Activated CD4-positive, alpha-beta memory T cell treated with anti-CD3 and anti-CD28 coated beads, Interleukin-2, amount 10 ng/mL, durations not matched to agents 7 days and 5 days (primary cell): ENCODE data around the gene PSMD12. TPM values are rescaled to one million over a fixed set of nuclear protein-coding genes. Genes with fewer than 3 reads are reported as not detected.
A peak's percentile ranks its signal among the peaks of the same experiment; 100 is the strongest.

Source experiments
- CTCF ChIA-PET: fragments of 350-600 bp; sonication (Branson Sonifier 250); formaldehyde crosslinking; loops from one replicate; lab custom pipeline; 2021; ENCODE audit warnings: antibody characterized with exemption, inconsistent platforms; lab: Charles Lee
- POLR2A ChIA-PET: fragments of 350-600 bp; sonication (Branson Sonifier 250); formaldehyde crosslinking; loops from one replicate; lab custom pipeline; 2021; ENCODE audit warnings: antibody characterized with exemption; lab: Charles Lee
- DNase-seq: peaks from one replicate; pipeline ENCODE4 v3.0.0-alpha.2; 2020
- H3K27ac Mint-ChIP-seq: one replicate; pipeline ENCODE4 v1.8.0; 2021; ENCODE audit warnings: mild to moderate bottlenecking, mixed read lengths
- H3K27me3 Mint-ChIP-seq: one replicate; pipeline ENCODE4 v1.8.0; 2021; ENCODE audit warnings: mixed read lengths
- H3K36me3 Mint-ChIP-seq: one replicate; pipeline ENCODE4 v1.8.0; 2021; ENCODE audit warnings: low read depth, mixed read lengths
- H3K4me1 Mint-ChIP-seq: one replicate; pipeline ENCODE4 v1.8.0; 2021; ENCODE audit warnings: mixed read lengths
- H3K4me3 Mint-ChIP-seq: one replicate; pipeline ENCODE4 v1.8.0; 2021; ENCODE audit warnings: mild to moderate bottlenecking, mixed read lengths
- H3K9me3 Mint-ChIP-seq: one replicate; pipeline ENCODE4 v1.8.0; 2021; ENCODE audit warnings: mixed read lengths
- total RNA-seq, 2 experiments: library from RNA; stranded (reverse); gene quantifications; one replicate each; pipeline ENCODE4 v1.2.3, GENCODE V29; 2021

PSMD12 gene
- total RNA-seq, 2 experiments from 2014 or later = 49.3 to 50.0 TPM

- peak overlapping the region; percentile 99 for H3K4me3 Mint-ChIP-seq
- CTCF ChIA-PET = interaction anchor here (0.6 to 10.2 kb wide), 5 partner anchors 9 to 352 kb away, joined by 3 to 72 read pairs (median 3); partner anchors contain the start of genes NOL11 and PITPNC1
- peaks cover 34% of the 10 kb centered on the region for H3K36me3 Mint-ChIP-seq
- peaks cover 56% of the 10 kb centered on the region for H3K4me1 Mint-ChIP-seq
- POLR2A ChIA-PET = interaction anchor here (0.6 to 5.9 kb wide), 18 partner anchors 9 to 893 kb away, joined by 3 to 76 read pairs (median 4); partner anchors contain the start of genes HELZ, NOL11 and PITPNC1
- peak overlapping the region; percentile 96 for H3K27ac Mint-ChIP-seq
- DNase-seq = no peak
- H3K9me3 Mint-ChIP-seq = no peaks in the 10 kb centered on the region
- H3K27me3 Mint-ChIP-seq = peaks cover 2% of the 10 kb centered on the region
Observed at GRCh38 chr17:67365738-67366192, 612 bp downstream of the PSMD12 start.

GRCh38 chr17:67364847-67365737 is 1.3 kb downstream of the PSMD12 start:
- peak overlapping the region; percentile 96 for H3K27ac Mint-ChIP-seq
- DNase-seq = no peak
- peaks cover 41% of the 10 kb centered on the region for H3K36me3 Mint-ChIP-seq
- no peaks in the 10 kb centered on the region for H3K27me3 Mint-ChIP-seq
- H3K9me3 Mint-ChIP-seq = no peaks in the 10 kb centered on the region
- peaks cover 63% of the 10 kb centered on the region for H3K4me1 Mint-ChIP-seq
- ChIA-PET CTCF (interaction anchor here (0.6 to 10.2 kb wide), 7 partner anchors 8 to 353 kb away, joined by 3 to 72 read pairs (median 3); partner anchors contain the start of genes NOL11 and PITPNC1), POLR2A (interaction anchor here (0.6 to 5.9 kb wide), 19 partner anchors 8 to 894 kb away, joined by 3 to 76 read pairs (median 5); partner anchors contain the start of genes HELZ, NOL11 and PITPNC1)
- H3K4me3 Mint-ChIP-seq = peak overlapping the region; percentile 99

GRCh38 chr17:67362173-67362572 is 4.2 kb downstream of the PSMD12 start:
- Mint-ChIP-seq H3K4me3 (no peak overlapping the region), H3K4me1 (peaks cover 79% of the 10 kb centered on the region), H3K27ac (peak overlapping the region; percentile 52), H3K36me3 (peaks cover 55% of the 10 kb centered on the region), H3K9me3 (no peaks in the 10 kb centered on the region), H3K27me3 (no peaks in the 10 kb centered on the region)
- ChIA-PET CTCF (interaction anchor here (1.8 to 10.2 kb wide), 2 partner anchors 15 to 113 kb away, joined by 6 to 72 read pairs; partner anchors contain the start of gene PITPNC1), POLR2A (interaction anchor here (1.4 to 5.9 kb wide), 3 partner anchors 15 to 355 kb away, joined by 3 to 76 read pairs (median 4); partner anchors contain the start of gene PITPNC1)
- no peak for DNase-seq

GRCh38 chr17:67360880-67361279 is 5.5 kb downstream of the PSMD12 start:
- Mint-ChIP-seq H3K36me3 (peaks cover 60% of the 10 kb centered on the region), H3K4me1 (peaks cover 72% of the 10 kb centered on the region), H3K9me3 (no peaks in the 10 kb centered on the region), H3K4me3 (no peak overlapping the region), H3K27ac (peak overlapping the region; percentile 65), H3K27me3 (no peaks in the 10 kb centered on the region)
- no peak for DNase-seq
- POLR2A ChIA-PET = interaction anchor here (2.1 kb wide), 1 partner anchor 16 kb away, joined by 18 read pairs; the partner anchor contains the start of gene PITPNC1
- CTCF ChIA-PET = interaction anchor here (1.8 to 10.2 kb wide), 2 partner anchors 16 to 114 kb away, joined by 6 to 72 read pairs; partner anchors contain the start of gene PITPNC1

- H3K36me3 Mint-ChIP-seq = peaks cover 60% of the 10 kb centered on the region
- peak overlapping the region; percentile 15 for H3K4me3 Mint-ChIP-seq
- POLR2A ChIA-PET = interaction anchor here (0.6 to 2.1 kb wide), 5 partner anchors 16 to 348 kb away, joined by 3 to 18 read pairs (median 3); partner anchors contain the start of gene PITPNC1
- DNase-seq = peak; percentile 67
- CTCF ChIA-PET = interaction anchor here (0.9 to 10.2 kb wide), 7 partner anchors 9 to 115 kb away, joined by 3 to 72 read pairs (median 7); partner anchors contain the start of gene PITPNC1
- H3K27me3 Mint-ChIP-seq = no peaks in the 10 kb centered on the region
- H3K27ac Mint-ChIP-seq = peak overlapping the region; percentile 65
- peaks cover 68% of the 10 kb centered on the region for H3K4me1 Mint-ChIP-seq
- H3K9me3 Mint-ChIP-seq = no peaks in the 10 kb centered on the region
Observed at GRCh38 chr17:67359960-67360791, 6.2 kb downstream of the PSMD12 start.

- peaks cover 56% of the 10 kb centered on the region for H3K4me1 Mint-ChIP-seq
Observed at GRCh38 chr17:67358612-67359011, 7.8 kb downstream of the PSMD12 start.

GRCh38 chr17:67353929-67354574 is 12.3 kb downstream of the PSMD12 start:
- CTCF ChIA-PET = no interaction called here
- Mint-ChIP-seq H3K27me3 (no peaks in the 10 kb centered on the region), H3K36me3 (peaks cover 64% of the 10 kb centered on the region), H3K9me3 (no peaks in the 10 kb centered on the region), H3K4me3 (no peak overlapping the region), H3K27ac (no peak overlapping the region), H3K4me1 (peaks cover 15% of the 10 kb centered on the region)
- no peak for DNase-seq
- POLR2A ChIA-PET = interaction anchor here (1.3 to 2.1 kb wide), 2 partner anchors 11 to 12 kb away, joined by 5 to 7 read pairs; no protein-coding TSS in a partner anchor

More at GRCh38 chr17:67358612-67359011, 7.8 kb downstream of the PSMD12 start:
- ChIA-PET CTCF (interaction anchor here (0.6 to 4.8 kb wide), 7 partner anchors 15 to 880 kb away, joined by 3 to 30 read pairs (median 4); partner anchors contain the start of gene PITPNC1), POLR2A (interaction anchor here (1.1 to 1.6 kb wide), 2 partner anchors 24 to 290 kb away, joined by 3 read pairs; no protein-coding TSS in a partner anchor)
- H3K9me3 Mint-ChIP-seq = no peaks in the 10 kb centered on the region
- peak overlapping the region; percentile 69 for H3K27ac Mint-ChIP-seq
- H3K4me3 Mint-ChIP-seq = no peak overlapping the region
- no peaks in the 10 kb centered on the region for H3K27me3 Mint-ChIP-seq
- peaks cover 63% of the 10 kb centered on the region for H3K36me3 Mint-ChIP-seq
- no peak for DNase-seq

GRCh38 chr17:67353161-67353560 is 13.2 kb downstream of the PSMD12 start:
- no peaks in the 10 kb centered on the region for H3K9me3 Mint-ChIP-seq
- ChIA-PET CTCF (interaction anchor here (1.3 kb wide), 1 partner anchor 129 kb away, joined by 3 read pairs; no protein-coding TSS in a partner anchor), POLR2A (interaction anchor here (2.1 kb wide), 1 partner anchor 11 kb away, joined by 7 read pairs; no protein-coding TSS in a partner anchor)
- no peak overlapping the region for H3K27ac Mint-ChIP-seq
- no peak for DNase-seq
- H3K27me3 Mint-ChIP-seq = no peaks in the 10 kb centered on the region
- no peak overlapping the region for H3K4me3 Mint-ChIP-seq
- peaks cover 8% of the 10 kb centered on the region for H3K4me1 Mint-ChIP-seq
- H3K36me3 Mint-ChIP-seq = peaks cover 68% of the 10 kb centered on the region

- DNase-seq = no peak
- CTCF ChIA-PET = no interaction called here
- H3K36me3 Mint-ChIP-seq = peaks cover 78% of the 10 kb centered on the region
Observed at GRCh38 chr17:67349420-67349819, 17.0 kb downstream of the PSMD12 start.

GRCh38 chr17:67347826-67348225 is 18.6 kb downstream of the PSMD12 start:
- H3K4me3 Mint-ChIP-seq = no peak overlapping the region
- H3K27ac Mint-ChIP-seq = no peak overlapping the region
- peaks cover 78% of the 10 kb centered on the region for H3K36me3 Mint-ChIP-seq
- no peak for DNase-seq
- H3K9me3 Mint-ChIP-seq = no peaks in the 10 kb centered on the region
- H3K4me1 Mint-ChIP-seq = peaks cover 2% of the 10 kb centered on the region
- H3K27me3 Mint-ChIP-seq = no peaks in the 10 kb centered on the region
- ChIA-PET CTCF (interaction anchor here (0.6 kb wide), 1 partner anchor 260 kb away, joined by 3 read pairs; no protein-coding TSS in a partner anchor), POLR2A (interaction anchor here (1.0 kb wide), 1 partner anchor 9 kb away, joined by 3 read pairs; no protein-coding TSS in a partner anchor)

More at GRCh38 chr17:67349420-67349819, 17.0 kb downstream of the PSMD12 start:
- H3K9me3 Mint-ChIP-seq = no peaks in the 10 kb centered on the region
- no peak overlapping the region for H3K4me3 Mint-ChIP-seq
- peaks cover 2% of the 10 kb centered on the region for H3K4me1 Mint-ChIP-seq
- no peak overlapping the region for H3K27ac Mint-ChIP-seq
- no peaks in the 10 kb centered on the region for H3K27me3 Mint-ChIP-seq
- POLR2A ChIA-PET = interaction anchor here (1.1 kb wide), 1 partner anchor 11 kb away, joined by 3 read pairs; no protein-coding TSS in a partner anchor

- DNase-seq = no peak
- H3K9me3 Mint-ChIP-seq = no peaks in the 10 kb centered on the region
- no peak overlapping the region for H3K27ac Mint-ChIP-seq
- ChIA-PET POLR2A (interaction anchor here (1.9 kb wide), 1 partner anchor 11 kb away, joined by 5 read pairs; no protein-coding TSS in a partner anchor), CTCF (no interaction called here)
- H3K27me3 Mint-ChIP-seq = no peaks in the 10 kb centered on the region
- peaks cover 2% of the 10 kb centered on the region for H3K4me1 Mint-ChIP-seq
- H3K4me3 Mint-ChIP-seq = no peak overlapping the region
- H3K36me3 Mint-ChIP-seq = peaks cover 77% of the 10 kb centered on the region
Observed at GRCh38 chr17:67343237-67343636, 23.1 kb downstream of the PSMD12 start.
